K562 (cell line): ENCODE results near the gene FLCN. TPM values are rescaled to one million over a fixed set of nuclear protein-coding genes. Genes with fewer than 3 reads are reported as not detected.

Experiments
- C11orf30 ChIP-seq: fragments of 450-650 bp; IDR thresholded peaks from 2 replicates; pipeline ENCODE4 v1.6.1; 2016; ENCODE audit warnings: low read depth, mild to moderate bottlenecking
- CBFB ChIP-seq: sonication (generic); formaldehyde crosslinking; IDR thresholded peaks from 2 replicates; pipeline ENCODE4 v1.4.0; 2020; ENCODE audit warnings: mild to moderate bottlenecking, missing genetic modification reagents
- CREM ChIP-seq: IDR thresholded peaks from 2 replicates; pipeline ENCODE4 v1.6.1; 2014; ENCODE audit warnings: antibody characterized with exemption, low read depth
- FOSL1 ChIP-seq: fragments of 200-800 bp; sonication (Bioruptor generic); conservative IDR thresholded peaks from 2 replicates; pipeline ENCODE4 v1.6.1; 2016; ENCODE audit warnings: missing genetic modification characterization, missing compliant biosample characterization
- FOXA3 ChIP-seq, 2 experiments: fragments of 450-650 bp in 1 of 2; sonication (generic) in 1 of 2; formaldehyde crosslinking; IDR thresholded peaks in 1 of 2; conservative IDR thresholded peaks in 1 of 2; 2 replicates each; pipeline versions ENCODE4 v1.4.0 to v1.8.0; 2020 to 2022; ENCODE audit warnings: mild to moderate bottlenecking in 2 of 2, missing genetic modification reagents in 1 of 2
- HDAC1 ChIP-seq, 2 experiments: fragments of 450-650 bp; IDR thresholded peaks; 2 replicates each; pipeline ENCODE4 v1.6.1; 2016 to 2017; ENCODE audit warnings: inconsistent platforms in 1 of 2, mild to moderate bottlenecking in 1 of 2, moderate library complexity in 1 of 2
- HNRNPLL ChIP-seq: fragments of 200-400 bp; formaldehyde crosslinking; IDR thresholded peaks from 2 replicates; pipeline ENCODE4 v1.6.1; 2017; ENCODE audit warnings: low read length, low read depth, mild to moderate bottlenecking; ENCODE audit not compliant: poor library complexity, severe bottlenecking
- MAZ ChIP-seq, 2 experiments: fragments of 450-650 bp in 1 of 2; sonication (generic) in 1 of 2; formaldehyde crosslinking; IDR thresholded peaks in 1 of 2; conservative IDR thresholded peaks in 1 of 2; 2 replicates each; pipeline versions ENCODE4 v1.4.0 to v1.5.0; 2020; ENCODE audit warnings: mild to moderate bottlenecking in 1 of 2, missing genetic modification reagents in 1 of 2
- NEUROD1 ChIP-seq: fragments of 150-350 bp; IDR thresholded peaks from 2 replicates; pipeline ENCODE4 v1.6.1; 2014; ENCODE audit warnings: borderline replicate concordance, low read length, low read depth; ENCODE audit not compliant: partially characterized antibody
- PCBP1 ChIP-seq: fragments of 200-400 bp; formaldehyde crosslinking; IDR thresholded peaks from 2 replicates; pipeline ENCODE4 v1.6.1; 2018; ENCODE audit warnings: mild to moderate bottlenecking, low read depth, low read length; ENCODE audit not compliant: poor library complexity, severe bottlenecking
- POLR2H ChIP-seq: IDR thresholded peaks from 2 replicates; pipeline ENCODE4 v1.6.1; 2016; ENCODE audit warnings: missing genetic modification characterization, low read depth, mild to moderate bottlenecking, control low read depth, missing compliant biosample characterization, moderate library complexity
- RBBP5 ChIP-seq: fragments of 200-600 bp; sonication (generic); IDR thresholded peaks from 2 replicates; pipeline ENCODE4 v1.6.1; 2012; ENCODE audit warnings: borderline replicate concordance, mild to moderate bottlenecking, low read length, control low read depth, inconsistent platforms; ENCODE audit not compliant: insufficient read depth, poor library complexity, severe bottlenecking
- RFX1 ChIP-seq: fragments of 450-650 bp; IDR thresholded peaks from 2 replicates; pipeline ENCODE4 v1.6.1; 2016; ENCODE audit warnings: mild to moderate bottlenecking, moderate library complexity
- SIN3A ChIP-seq, 2 experiments: fragments of 150-350 bp in 1 of 2; IDR thresholded peaks; 2 replicates each; pipeline ENCODE4 v1.6.1; 2011 to 2016; ENCODE audit warnings: borderline replicate concordance in 2 of 2, low read depth in 2 of 2, low read length in 2 of 2, mild to moderate bottlenecking in 2 of 2, moderate library complexity in 2 of 2; ENCODE audit not compliant: control insufficient read depth in 1 of 2
- ZC3H4 ChIP-seq: sonication (generic); formaldehyde crosslinking; IDR thresholded peaks from 2 replicates; pipeline ENCODE4 v1.9.0; 2021; ENCODE audit warnings: missing genetic modification reagents, borderline replicate concordance
- ZFX ChIP-seq: sonication (generic); formaldehyde crosslinking; IDR thresholded peaks from 2 replicates; pipeline ENCODE4 v1.8.0; 2022; ENCODE audit warnings: mild to moderate bottlenecking, missing genetic modification reagents, moderate library complexity
- ZNF124 ChIP-seq: sonication (generic); formaldehyde crosslinking; IDR thresholded peaks from 2 replicates; pipeline ENCODE4 v1.8.1; 2022; ENCODE audit warnings: missing genetic modification reagents
- polyA plus RNA-seq, 8 experiments: library from polyadenylated mRNA; depleted of rRNA in 4 of 8; stranded (reverse) in 5 of 8; unstranded in 3 of 8; fragments of >200 nt; fragmentation: Nextera tagmentation in 2 of 8; fragmentation: Illumina TruSeq in 1 of 8; extraction: Ambion mirVana in 2 of 8; extraction: Trizol in 1 of 8; gene quantifications; 2 replicates each; pipeline versions ENCODE4 v1.2.1 to v1.2.3, GENCODE V29; 2011 to 2014; ENCODE audit warnings: inconsistent platforms in 1 of 8, missing spikeins in 1 of 8
- total RNA-seq, 7 experiments: library from RNA; depleted of rRNA in 6 of 7; stranded (reverse); fragments of >200 nt in 6 of 7; fragmentation: Illumina TruSeq in 2 of 7; extraction: Trizol in 2 of 7; gene quantifications; 2 replicates each; pipeline versions ENCODE4 v1.2.1 to v1.2.3, GENCODE V29; 2011 to 2021; ENCODE audit warnings: low replicate concordance in 1 of 7
- TF ChIP-seq, protein P1 (sequence below): sonication (generic); formaldehyde crosslinking; IDR thresholded peaks from 2 replicates; pipeline ENCODE4 v1.8.0; 2022; ENCODE audit warnings: missing genetic modification reagents, mild to moderate bottlenecking, moderate library complexity, borderline replicate concordance
- TF ChIP-seq, protein P2 (sequence below), 3 experiments: fragments of 200-800 bp in 1 of 3; fragments of 250-450 bp in 1 of 3; fragments of 450-650 bp in 1 of 3; sonication (Bioruptor Pico) in 1 of 3; sonication (Bioruptor generic) in 1 of 3; formaldehyde crosslinking in 1 of 3; IDR thresholded peaks; 2 replicates each; pipeline versions ENCODE4 v1.6.1 to v1.8.0; 2016 to 2022; ENCODE audit warnings: mild to moderate bottlenecking in 2 of 3, missing genetic modification characterization in 2 of 3, missing compliant biosample characterization in 1 of 3, moderate library complexity in 1 of 3
- TF ChIP-seq, protein P3 (sequence below): fragments of 450-650 bp; IDR thresholded peaks from 2 replicates; pipeline ENCODE4 v1.6.1; 2016

FLCN gene
- total and polyA plus RNA-seq, 9 of the 15 experiments (the other 6 are each of a cell fraction or from before 2014, with no cell fraction given), result 1.6 to 33.5 (median 10.9) TPM

DNA sequence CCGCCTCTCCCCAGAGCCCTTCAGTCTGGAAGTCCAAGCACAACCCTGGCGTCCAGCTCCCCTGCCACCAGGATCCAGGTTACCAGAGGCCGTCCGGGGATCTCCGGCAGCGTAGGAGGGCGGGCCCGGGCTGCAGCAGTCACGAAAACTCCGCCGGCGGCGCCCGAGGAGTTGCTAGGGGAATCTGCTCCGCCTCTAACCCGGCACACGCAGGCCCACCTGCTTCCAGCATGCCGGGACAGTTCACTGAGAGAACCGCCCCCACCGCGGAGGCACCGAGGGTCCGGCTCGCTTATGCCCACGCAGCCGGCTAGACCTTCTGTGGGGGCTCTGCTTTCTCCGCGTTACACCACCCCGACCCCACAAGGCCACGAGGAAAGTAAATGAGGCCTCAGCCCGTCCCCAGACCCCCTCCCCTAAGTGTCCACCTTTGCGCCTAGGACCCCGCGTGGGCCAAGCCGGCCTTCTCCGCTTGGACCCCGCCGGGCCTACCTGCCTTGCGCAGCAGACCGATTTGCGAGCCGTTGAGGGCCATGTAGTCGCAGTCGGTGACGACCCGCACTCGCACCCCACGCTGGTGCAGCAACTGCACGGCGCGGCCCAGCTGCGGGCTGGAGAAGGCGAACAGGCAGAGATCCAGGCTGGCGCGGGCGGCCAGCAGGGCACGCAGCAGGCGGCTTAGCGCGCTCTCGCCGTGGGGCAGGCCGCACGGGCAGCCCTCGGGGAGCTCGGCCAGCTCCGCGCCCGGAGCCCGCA is 31.4 kb downstream of the FLCN start (continued):
- peak; percentile 16; the same call in 1 of the 2 replicates for TF ChIP-seq CREM
- TF ChIP-seq ZC3H4 (CRISPR knock-in tag), result no peak
- peak; percentile 70 for TF ChIP-seq ZFX (CRISPR knock-in tag)
- TF ChIP-seq, protein P1, sequence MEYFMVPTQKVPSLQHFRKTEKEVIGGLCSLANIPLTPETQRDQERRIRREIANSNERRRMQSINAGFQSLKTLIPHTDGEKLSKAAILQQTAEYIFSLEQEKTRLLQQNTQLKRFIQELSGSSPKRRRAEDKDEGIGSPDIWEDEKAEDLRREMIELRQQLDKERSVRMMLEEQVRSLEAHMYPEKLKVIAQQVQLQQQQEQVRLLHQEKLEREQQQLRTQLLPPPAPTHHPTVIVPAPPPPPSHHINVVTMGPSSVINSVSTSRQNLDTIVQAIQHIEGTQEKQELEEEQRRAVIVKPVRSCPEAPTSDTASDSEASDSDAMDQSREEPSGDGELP, result peak; percentile 51; the same call in 1 of the 2 replicates
- 0 out of 2 replicates have a peak, but pooled peaks have one; percentile 3 for TF ChIP-seq ZNF124 (CRISPR knock-in tag)
- TF ChIP-seq POLR2H (tag), result no peak
- TF ChIP-seq FOSL1 (tag), result no peak
- peak; percentile 57; the same call in 1 of the 2 replicates for TF ChIP-seq RFX1
- TF ChIP-seq C11orf30, result no peak
- TF ChIP-seq HNRNPLL, result peak; percentile 84
- TF ChIP-seq CBFB (CRISPR knock-in tag), result 0 out of 2 replicates have a peak, but pooled peaks have one; percentile 21
- 0 out of 4 replicates have a peak, but pooled peaks of 1 of the 2 experiments have one; percentile 42 for TF ChIP-seq HDAC1 (IDR thresholded peaks at IDR 0.05)
- TF ChIP-seq SIN3A (IDR thresholded peaks at IDR 0.05; ENCODE audit: borderline replicate concordance in 2 of 2, control insufficient read depth in 1 of 2, low read depth in 2 of 2, low read length in 2 of 2), result peak in 1 of 2 experiments; percentile 56; a peak in 1 of 4 replicates
- no peak for TF ChIP-seq NEUROD1
- TF ChIP-seq, protein P2, sequence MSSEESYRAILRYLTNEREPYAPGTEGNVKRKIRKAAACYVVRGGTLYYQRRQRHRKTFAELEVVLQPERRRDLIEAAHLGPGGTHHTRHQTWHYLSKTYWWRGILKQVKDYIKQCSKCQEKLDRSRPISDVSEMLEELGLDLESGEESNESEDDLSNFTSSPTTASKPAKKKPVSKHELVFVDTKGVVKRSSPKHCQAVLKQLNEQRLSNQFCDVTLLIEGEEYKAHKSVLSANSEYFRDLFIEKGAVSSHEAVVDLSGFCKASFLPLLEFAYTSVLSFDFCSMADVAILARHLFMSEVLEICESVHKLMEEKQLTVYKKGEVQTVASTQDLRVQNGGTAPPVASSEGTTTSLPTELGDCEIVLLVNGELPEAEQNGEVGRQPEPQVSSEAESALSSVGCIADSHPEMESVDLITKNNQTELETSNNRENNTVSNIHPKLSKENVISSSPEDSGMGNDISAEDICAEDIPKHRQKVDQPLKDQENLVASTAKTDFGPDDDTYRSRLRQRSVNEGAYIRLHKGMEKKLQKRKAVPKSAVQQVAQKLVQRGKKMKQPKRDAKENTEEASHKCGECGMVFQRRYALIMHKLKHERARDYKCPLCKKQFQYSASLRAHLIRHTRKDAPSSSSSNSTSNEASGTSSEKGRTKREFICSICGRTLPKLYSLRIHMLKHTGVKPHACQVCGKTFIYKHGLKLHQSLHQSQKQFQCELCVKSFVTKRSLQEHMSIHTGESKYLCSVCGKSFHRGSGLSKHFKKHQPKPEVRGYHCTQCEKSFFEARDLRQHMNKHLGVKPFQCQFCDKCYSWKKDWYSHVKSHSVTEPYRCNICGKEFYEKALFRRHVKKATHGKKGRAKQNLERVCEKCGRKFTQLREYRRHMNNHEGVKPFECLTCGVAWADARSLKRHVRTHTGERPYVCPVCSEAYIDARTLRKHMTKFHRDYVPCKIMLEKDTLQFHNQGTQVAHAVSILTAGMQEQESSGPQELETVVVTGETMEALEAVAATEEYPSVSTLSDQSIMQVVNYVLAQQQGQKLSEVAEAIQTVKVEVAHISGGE (CRISPR knock-in tag; IDR thresholded peaks at IDR 0.05), result 0 out of 6 replicates have a peak, but pooled peaks of 1 of the 3 experiments have one; percentile 41
- peak; percentile 69 for TF ChIP-seq RBBP5
- peak in 1 of 2 experiments; percentile 0; a peak in 1 of 4 replicates for TF ChIP-seq MAZ (CRISPR knock-in tag; conservative IDR thresholded peaks at IDR 0.05 in 1 of 2, IDR thresholded peaks at IDR 0.05 in 1 of 2)
- TF ChIP-seq PCBP1, result peak; percentile 16
- TF ChIP-seq, protein P3, sequence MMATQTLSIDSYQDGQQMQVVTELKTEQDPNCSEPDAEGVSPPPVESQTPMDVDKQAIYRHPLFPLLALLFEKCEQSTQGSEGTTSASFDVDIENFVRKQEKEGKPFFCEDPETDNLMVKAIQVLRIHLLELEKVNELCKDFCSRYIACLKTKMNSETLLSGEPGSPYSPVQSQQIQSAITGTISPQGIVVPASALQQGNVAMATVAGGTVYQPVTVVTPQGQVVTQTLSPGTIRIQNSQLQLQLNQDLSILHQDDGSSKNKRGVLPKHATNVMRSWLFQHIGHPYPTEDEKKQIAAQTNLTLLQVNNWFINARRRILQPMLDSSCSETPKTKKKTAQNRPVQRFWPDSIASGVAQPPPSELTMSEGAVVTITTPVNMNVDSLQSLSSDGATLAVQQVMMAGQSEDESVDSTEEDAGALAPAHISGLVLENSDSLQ, result no peak
- 0 out of 4 replicates have a peak, but pooled peaks of 1 of the 2 experiments have one; percentile 14 for TF ChIP-seq FOXA3 (CRISPR knock-in tag; conservative IDR thresholded peaks at IDR 0.05 in 1 of 2, IDR thresholded peaks at IDR 0.05 in 1 of 2)
